GM23338 (cell line): ENCODE measurements around the gene CWC22. TPM values are rescaled to one million over a fixed set of nuclear protein-coding genes. Genes with fewer than 3 reads are reported as not detected.

Experiments used
- ATAC-seq: fragments of 200-7000 bp; cut with Tn5 transposase; 3 replicates; pipeline ENCODE4 v1.9.1; 2020
- DNase-seq: peaks from one replicate; pipeline ENCODE4 v3.0.0-alpha.2; 2015; ENCODE audit warnings: low spot score
- H2AFZ ChIP-seq: fragments of 200-600 bp; sonication (generic); 2 replicates; pipeline ENCODE4 v1.8.0; 2016; ENCODE audit warnings: antibody characterized with exemption, mild to moderate bottlenecking, moderate library complexity
- H3F3A ChIP-seq: fragments of 200-600 bp; sonication (generic); replicated peaks from 2 replicates; pipeline ENCODE4 v1.8.0; 2017; ENCODE audit warnings: antibody characterized with exemption, mixed run types, low read depth
- H3K27ac ChIP-seq: fragments of 200-600 bp; sonication (generic); 2 replicates; pipeline ENCODE4 v1.6.1; 2016; ENCODE audit warnings: low read depth
- H3K27me3 ChIP-seq: fragments of 200-600 bp; sonication (generic); 2 replicates; pipeline ENCODE4 v1.8.0; 2016; ENCODE audit warnings: mild to moderate bottlenecking, mixed run types, moderate library complexity; ENCODE audit not compliant: insufficient read depth
- H3K36me3 ChIP-seq: fragments of 200-600 bp; sonication (generic); 2 replicates; pipeline ENCODE4 v1.8.0; 2016; ENCODE audit warnings: mild to moderate bottlenecking; ENCODE audit not compliant: insufficient read depth
- H3K4me1 ChIP-seq: fragments of 200-600 bp; sonication (generic); 2 replicates; pipeline ENCODE4 v1.8.0; 2016; ENCODE audit warnings: mild to moderate bottlenecking, moderate library complexity; ENCODE audit not compliant: insufficient read depth
- H3K4me2 ChIP-seq: fragments of 200-600 bp; sonication (generic); 2 replicates; pipeline ENCODE4 v1.7.1; 2017; ENCODE audit warnings: mixed run types
- H3K4me3 ChIP-seq: fragments of 200-600 bp; sonication (generic); 2 replicates; pipeline ENCODE4 v1.6.1; 2016; ENCODE audit warnings: mixed run types
- H3K79me2 ChIP-seq: fragments of 200-600 bp; sonication (generic); replicated peaks from 2 replicates; pipeline ENCODE4 v1.8.0; 2017; ENCODE audit warnings: mild to moderate bottlenecking; ENCODE audit not compliant: insufficient read depth
- H3K9me2 ChIP-seq: fragments of 200-600 bp; sonication (generic); 2 replicates; pipeline ENCODE4 v1.8.0; 2017; ENCODE audit not compliant: insufficient read depth
- H4K20me1 ChIP-seq: fragments of 200-600 bp; sonication (generic); replicated peaks from 2 replicates; pipeline ENCODE4 v1.8.0; 2017; ENCODE audit warnings: mild to moderate bottlenecking; ENCODE audit not compliant: insufficient read depth
- H3K27ac Mint-ChIP-seq: 2 replicates; pipeline ENCODE4 v1.8.0; 2020; ENCODE audit warnings: inconsistent platforms, mild to moderate bottlenecking, moderate library complexity, mixed read lengths
- H3K27me3 Mint-ChIP-seq: 3 replicates; pipeline ENCODE4 v1.8.0; 2022; ENCODE audit warnings: low read depth, mild to moderate bottlenecking, moderate library complexity, mixed read lengths, inconsistent platforms; ENCODE audit not compliant: insufficient read depth, poor library complexity
- H3K36me3 Mint-ChIP-seq: 3 replicates; pipeline ENCODE4 v1.8.0; 2021; ENCODE audit warnings: low read depth, mild to moderate bottlenecking, inconsistent platforms, moderate library complexity, mixed read lengths
- H3K4me1 Mint-ChIP-seq: 3 replicates; pipeline ENCODE4 v1.8.0; 2020; ENCODE audit warnings: mild to moderate bottlenecking, inconsistent platforms, mixed read lengths
- H3K4me3 Mint-ChIP-seq: 3 replicates; pipeline ENCODE4 v1.8.0; 2021; ENCODE audit warnings: moderate library complexity, mild to moderate bottlenecking, inconsistent platforms, mixed read lengths
- H3K9me3 Mint-ChIP-seq: 3 replicates; pipeline ENCODE4 v1.8.0; 2020; ENCODE audit warnings: moderate library complexity, mild to moderate bottlenecking, inconsistent platforms, mixed read lengths
- CREB1 ChIP-seq: fragments of 250-450 bp; sonication (Bioruptor Pico); IDR thresholded peaks from 2 replicates; pipeline ENCODE4 v1.5.0; 2020; ENCODE audit warnings: low read depth, mild to moderate bottlenecking, moderate library complexity
- CTCF ChIP-seq, 2 experiments: fragments of 200-600 bp in 1 of 2; sonication (generic) in 1 of 2; conservative IDR thresholded peaks; 2 replicates each; pipeline versions ENCODE4 v1.5.1 to v1.6.1; 2016 to 2017; ENCODE audit warnings: antibody characterized with exemption in 2 of 2, low read depth in 2 of 2, mild to moderate bottlenecking in 2 of 2, moderate library complexity in 1 of 2
- ETS1 ChIP-seq: IDR thresholded peaks from 2 replicates; pipeline ENCODE4 v1.6.1; 2016; ENCODE audit warnings: antibody characterized with exemption
- EZH2 ChIP-seq: fragments of 200-600 bp; sonication (generic); IDR thresholded peaks from one replicate; pipeline ENCODE4 v1.8.0; 2017; ENCODE audit warnings: antibody characterized with exemption, mild to moderate bottlenecking, low read depth; ENCODE audit not compliant: unreplicated experiment
- EZH2phosphoT487 ChIP-seq: fragments of 200-600 bp; sonication (generic); IDR thresholded peaks from one replicate; pipeline ENCODE4 v1.8.1; 2018; ENCODE audit warnings: antibody characterized with exemption; ENCODE audit not compliant: unreplicated experiment
- NANOG ChIP-seq: IDR thresholded peaks from 2 replicates; pipeline ENCODE4 v1.6.1; 2016; ENCODE audit warnings: antibody characterized with exemption, borderline replicate concordance
- POLR2AphosphoS5 ChIP-seq: IDR thresholded peaks from 2 replicates; pipeline ENCODE4 v1.6.1; 2016; ENCODE audit warnings: antibody characterized with exemption, low read depth
- REST ChIP-seq: IDR thresholded peaks from one replicate; pipeline ENCODE4 v1.6.1; 2018; ENCODE audit warnings: antibody characterized with exemption; ENCODE audit not compliant: unreplicated experiment
- STAT1 ChIP-seq: IDR thresholded peaks from one replicate; pipeline ENCODE4 v1.6.1; 2016; ENCODE audit warnings: antibody characterized with exemption; ENCODE audit not compliant: unreplicated experiment
- ZNF114 ChIP-seq: fragments of 250-450 bp; sonication (Bioruptor Pico); IDR thresholded peaks from 2 replicates; pipeline ENCODE4 v1.5.0; 2020; ENCODE audit warnings: mild to moderate bottlenecking, moderate library complexity
- ZNF331 ChIP-seq: fragments of 250-450 bp; sonication (Bioruptor Pico); IDR thresholded peaks from 2 replicates; pipeline ENCODE4 v1.5.0; 2020; ENCODE audit warnings: low read depth, mild to moderate bottlenecking, moderate library complexity
- polyA plus RNA-seq: library from polyadenylated mRNA; unstranded; fragments of >200 nt; fragmentation: Nextera tagmentation; extraction: Ambion mirVana; gene quantifications from 2 replicates; pipeline ENCODE4 v1.2.1, GENCODE V29; 2016
- total RNA-seq: library from RNA; depleted of rRNA; stranded (reverse); fragments of >200 nt; shearing (Covaris generic); gene quantifications from 2 replicates; pipeline ENCODE4 v1.2.3, GENCODE V29; 2014

The CWC22 gene
- total and polyA plus RNA-seq, 2 experiments from 2014 or later = 36.0 to 38.3 TPM

- peaks cover 44% of the 10 kb centered on the region for H3K36me3 ChIP-seq
Observed at GRCh38 chr2:179950391-179950790, 56.7 kb downstream of the CWC22 start.

GRCh38 chr2:179949438-179949837 lies 57.7 kb downstream of the CWC22 start:
- H3K4me1 ChIP-seq = no peaks in the 10 kb centered on the region
- H3F3A ChIP-seq = no peaks in the 10 kb centered on the region
- no peak overlapping the region for H2AFZ ChIP-seq
- Mint-ChIP-seq H3K9me3 (no peaks in the 10 kb centered on the region), H3K27me3 (peaks cover 2% of the 10 kb centered on the region), H3K4me1 (peaks cover 4% of the 10 kb centered on the region; the same call in 1 of the 3 replicates), H3K36me3 (peaks cover 35% of the 10 kb centered on the region), H3K27ac (no peak overlapping the region), H3K4me3 (no peak overlapping the region)
- H3K27ac ChIP-seq = no peak overlapping the region
- no peak overlapping the region for H3K4me3 ChIP-seq
- DNase-seq (no peak), ATAC-seq (no peak)
- peaks cover 45% of the 10 kb centered on the region for H3K36me3 ChIP-seq
- H3K4me2 ChIP-seq = no peak overlapping the region
- H3K9me2 ChIP-seq = no peaks in the 10 kb centered on the region
- H3K79me2 ChIP-seq = no peaks in the 10 kb centered on the region
- no peaks in the 10 kb centered on the region for H4K20me1 ChIP-seq
- no peaks in the 10 kb centered on the region for H3K27me3 ChIP-seq
- TF ChIP-seq CREB1 (CRISPR knock-in tag) = no peak
- no peak for TF ChIP-seq ZNF114 (CRISPR knock-in tag)
- TF ChIP-seq POLR2AphosphoS5 = no peak
- TF ChIP-seq REST = no peak
- no peak for TF ChIP-seq EZH2
- no peak for TF ChIP-seq CTCF (conservative IDR thresholded peaks at IDR 0.05; ENCODE audit: low read depth in 2 of 2)
- no peak for TF ChIP-seq EZH2phosphoT487
- TF ChIP-seq STAT1 = no peak
- TF ChIP-seq NANOG = no peak
- TF ChIP-seq ETS1 = no peak
- no peak for TF ChIP-seq ZNF331 (CRISPR knock-in tag)

More at GRCh38 chr2:179950391-179950790, 56.7 kb downstream of the CWC22 start:
- H3K4me3 Mint-ChIP-seq = no peak overlapping the region
- ATAC-seq (no peak), DNase-seq (no peak)
- H3K4me2 ChIP-seq = no peak overlapping the region
- no peak for TF ChIP-seq POLR2AphosphoS5
- H2AFZ ChIP-seq = no peak overlapping the region
- peaks cover 4% of the 10 kb centered on the region; the same call in 1 of the 3 replicates for H3K4me1 Mint-ChIP-seq
- H3K4me3 ChIP-seq = no peak overlapping the region
- H4K20me1 ChIP-seq = no peaks in the 10 kb centered on the region
- no peaks in the 10 kb centered on the region for H3K27me3 ChIP-seq
- no peak overlapping the region for H3K27ac ChIP-seq
- H3K27ac Mint-ChIP-seq = no peak overlapping the region
- H3K4me1 ChIP-seq = no peaks in the 10 kb centered on the region
- H3K36me3 Mint-ChIP-seq = peaks cover 33% of the 10 kb centered on the region
- H3K27me3 Mint-ChIP-seq = peaks cover 2% of the 10 kb centered on the region
- no peaks in the 10 kb centered on the region for H3K79me2 ChIP-seq
- H3K9me3 Mint-ChIP-seq = no peaks in the 10 kb centered on the region
- no peaks in the 10 kb centered on the region for H3K9me2 ChIP-seq
- H3F3A ChIP-seq = no peaks in the 10 kb centered on the region
